ENCODE measurements around the gene YPEL4.

The YPEL4 gene

DNA sequence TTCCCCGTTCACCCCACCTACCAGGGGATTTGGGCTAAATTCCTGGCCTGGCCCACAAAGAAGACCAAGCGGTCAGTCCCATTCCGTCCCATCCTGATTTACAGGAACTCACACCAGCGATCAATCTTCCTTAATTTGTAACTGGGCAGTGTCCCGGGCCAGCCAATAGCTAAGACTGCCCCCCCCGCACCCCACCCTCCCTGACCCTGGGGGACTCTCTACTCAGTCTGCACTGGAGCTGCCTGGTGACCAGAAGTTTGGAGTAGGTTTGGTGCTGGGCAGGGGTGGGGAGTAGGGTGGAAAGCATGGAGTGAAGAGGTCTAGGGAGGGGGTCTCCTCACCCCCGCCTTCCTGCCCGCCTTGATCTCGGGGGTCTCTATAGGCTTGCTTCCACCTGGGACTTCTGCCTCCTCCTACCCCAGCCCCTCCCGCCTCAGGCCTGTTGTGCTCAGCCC is 52.2 kb downstream of the YPEL4 start, which contains the start of gene SERPING1:
SERPING1 (plus strand) TSS at position 225 of the 455 bp plus-strand sequence. CDS start 586 bp downstream, outside the sequence.
- no peak for DNase-seq (ENCODE audit: low read depth, low spot score)
- no peak within 1 kb of the TSS for H3K27ac ChIP-seq

DNA sequence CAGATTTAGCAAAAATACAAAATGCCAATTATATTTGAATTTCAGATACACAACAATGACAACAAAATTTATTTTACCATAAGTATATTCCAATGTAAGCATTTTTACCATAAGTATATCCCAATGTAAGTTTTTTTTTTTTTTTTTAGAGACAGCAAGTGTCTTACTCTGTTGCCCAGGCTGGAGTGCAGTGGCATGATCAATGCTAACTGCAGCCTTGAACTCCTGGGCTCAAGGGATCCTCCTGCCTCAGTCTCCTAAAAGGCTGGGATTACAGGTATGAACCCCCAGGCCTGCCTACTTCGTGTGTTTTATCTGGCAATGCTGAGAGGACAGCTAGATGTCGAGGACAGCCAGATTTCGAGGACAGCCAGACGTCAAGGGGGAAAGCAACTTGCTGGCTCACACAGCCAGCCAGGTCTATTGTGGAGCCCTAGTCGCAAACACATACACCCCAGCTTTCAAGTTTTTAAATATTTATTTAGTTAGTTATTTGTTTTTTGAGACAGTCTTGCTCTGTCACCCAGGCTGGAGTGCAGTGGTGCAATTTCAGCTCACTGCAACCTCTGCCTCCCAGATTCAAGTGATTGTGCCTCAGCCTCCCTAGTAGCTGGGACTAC is 53.3 kb downstream of the YPEL4 start:
- no peak for DNase-seq (ENCODE audit: low read depth, low spot score)
- H3K27ac ChIP-seq, result no peak overlapping the region
